Parathyroid adenoma (tissue), 2 donors: ENCODE measurements around the gene MAPK11.

Source experiments
- H2AFZ ChIP-seq: fragments of 300-600 bp; sonication (generic); one replicate; pipeline ENCODE4 v1.7.0; 2017; ENCODE audit warnings: antibody characterized with exemption, mild to moderate bottlenecking
- H3K27ac ChIP-seq: fragments of 300-600 bp; sonication (generic); one replicate; pipeline ENCODE4 v1.7.0; 2017
- H3K27me3 ChIP-seq: fragments of 300-600 bp; sonication (generic); one replicate; pipeline ENCODE4 v1.7.0; 2017; ENCODE audit warnings: low read length; ENCODE audit not compliant: control insufficient read depth, insufficient read depth
- H3K36me3 ChIP-seq: fragments of 300-600 bp; sonication (generic); one replicate; pipeline ENCODE4 v1.7.0; 2017; ENCODE audit warnings: low read length; ENCODE audit not compliant: control insufficient read depth, insufficient read depth
- H3K4me1 ChIP-seq: fragments of 300-600 bp; sonication (generic); one replicate; pipeline ENCODE4 v1.7.0; 2017; ENCODE audit warnings: control low read depth
- H3K4me2 ChIP-seq: fragments of 300-600 bp; sonication (generic); one replicate; pipeline ENCODE4 v1.7.0; 2017; ENCODE audit warnings: low read length
- H3K4me3 ChIP-seq: fragments of 300-600 bp; sonication (generic); one replicate; pipeline ENCODE4 v1.7.0; 2017; ENCODE audit warnings: low read depth, low read length
- H3K79me2 ChIP-seq: fragments of 300-600 bp; sonication (generic); one replicate; pipeline ENCODE4 v1.7.0; 2017; ENCODE audit warnings: control low read depth
- H3K9ac ChIP-seq: fragments of 300-600 bp; sonication (generic); one replicate; pipeline ENCODE4 v1.7.0; 2017; ENCODE audit warnings: mild to moderate bottlenecking
- H3K9me3 ChIP-seq: fragments of 300-600 bp; sonication (generic); one replicate; pipeline ENCODE4 v1.7.0; 2017; ENCODE audit warnings: low read length; ENCODE audit not compliant: control insufficient read depth
- CTCF ChIP-seq: fragments of 300-600 bp; sonication (generic); IDR thresholded peaks from one replicate; pipeline ENCODE4 v1.7.0; 2017; ENCODE audit warnings: antibody characterized with exemption, mild to moderate bottlenecking
- donor health status: primary hyperparathyroidism.

Gene MAPK11

DNA sequence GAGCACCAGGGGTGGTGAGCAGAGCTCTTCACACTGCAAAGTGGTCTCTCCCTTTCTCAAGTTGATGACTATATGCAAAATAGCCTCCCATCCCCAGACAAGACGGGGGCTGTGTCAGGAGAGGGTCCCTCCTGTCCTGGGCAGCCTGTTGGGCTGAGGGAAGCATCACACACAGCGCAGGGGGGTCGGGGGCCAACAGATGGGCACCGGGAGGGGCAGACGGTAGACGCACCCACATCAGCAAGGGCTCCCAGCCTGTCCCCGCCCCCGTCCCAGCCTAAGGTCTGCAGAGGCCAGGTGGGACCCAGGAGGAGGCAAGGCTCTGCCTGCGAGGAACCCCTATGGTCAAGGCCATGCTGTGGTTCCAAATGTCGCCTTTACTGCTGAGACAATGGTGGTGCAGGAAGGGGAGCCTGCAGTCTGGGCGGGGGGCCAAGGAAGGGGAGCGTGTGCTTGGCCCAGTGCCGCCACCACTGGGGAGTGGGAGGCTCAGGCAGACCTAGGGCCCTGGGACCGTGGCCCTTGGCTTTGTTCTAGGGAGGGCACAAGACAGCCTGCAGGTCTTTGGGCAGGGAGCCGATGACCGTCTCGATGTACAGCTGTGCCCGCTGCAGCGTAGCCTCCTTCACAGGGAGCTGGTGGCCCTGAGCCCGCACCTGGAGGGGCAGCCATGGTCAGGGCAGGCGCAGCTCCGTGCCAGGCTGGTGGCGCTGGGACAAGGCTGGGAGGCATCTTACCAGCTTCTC is 41.6 kb upstream of the MAPK11 start:
- TF ChIP-seq CTCF = no peak
- Histone ChIP-seq H3K4me1 (no peaks in the 10 kb centered on the region), H3K9ac (no peak overlapping the region), H3K27ac (no peak overlapping the region), H3K36me3 (no peaks in the 10 kb centered on the region), H3K9me3 (no peaks in the 10 kb centered on the region), H2AFZ (no peak overlapping the region), H3K4me2 (no peak overlapping the region), H3K79me2 (no peaks in the 10 kb centered on the region), H3K27me3 (no peaks in the 10 kb centered on the region), H3K4me3 (no peak overlapping the region)

- no peak for TF ChIP-seq CTCF
- no peak overlapping the region for H3K4me2 ChIP-seq
- H3K9me3 ChIP-seq = no peaks in the 10 kb centered on the region
- H2AFZ ChIP-seq = no peak overlapping the region
- H3K36me3 ChIP-seq = no peaks in the 10 kb centered on the region
- no peaks in the 10 kb centered on the region for H3K79me2 ChIP-seq
- H3K4me1 ChIP-seq = no peaks in the 10 kb centered on the region
- no peak overlapping the region for H3K9ac ChIP-seq
- H3K27ac ChIP-seq = no peak overlapping the region
- no peaks in the 10 kb centered on the region for H3K27me3 ChIP-seq
- H3K4me3 ChIP-seq = no peak overlapping the region
These were observed 40.8 kb upstream of the MAPK11 start for GRCh38 chr22:50310949-50311444.

- H3K27me3 ChIP-seq = no peaks in the 10 kb centered on the region
- no peaks in the 10 kb centered on the region for H3K4me1 ChIP-seq
- H3K36me3 ChIP-seq = no peaks in the 10 kb centered on the region
- H3K4me3 ChIP-seq = no peak overlapping the region
- H3K27ac ChIP-seq = no peak overlapping the region
- no peaks in the 10 kb centered on the region for H3K9me3 ChIP-seq
- no peaks in the 10 kb centered on the region for H3K79me2 ChIP-seq
- H3K9ac ChIP-seq = no peak overlapping the region
- no peak overlapping the region for H2AFZ ChIP-seq
- H3K4me2 ChIP-seq = no peak overlapping the region
- no peak for TF ChIP-seq CTCF
These were observed 40.0 kb upstream of the MAPK11 start for GRCh38 chr22:50310031-50310722.

- H3K27ac ChIP-seq = no peak overlapping the region
- H2AFZ ChIP-seq = no peak overlapping the region
- H3K9me3 ChIP-seq = no peaks in the 10 kb centered on the region
- TF ChIP-seq CTCF = no peak
- no peak overlapping the region for H3K4me3 ChIP-seq
- no peaks in the 10 kb centered on the region for H3K36me3 ChIP-seq
- no peaks in the 10 kb centered on the region for H3K79me2 ChIP-seq
- no peak overlapping the region for H3K4me2 ChIP-seq
- H3K4me1 ChIP-seq = no peaks in the 10 kb centered on the region
- no peaks in the 10 kb centered on the region for H3K27me3 ChIP-seq
- H3K9ac ChIP-seq = no peak overlapping the region
These were observed 39.4 kb upstream of the MAPK11 start for GRCh38 chr22:50309601-50309991.
